ENCODE measurements around the gene PHLPP2.
A peak's percentile ranks its signal among the peaks of the same experiment; 100 is the strongest.
"Not testable (repeated sequence)": the region's sequence is repeated elsewhere in the genome, so short reads cannot be mapped to it uniquely, and the experiment has no call there.

Gene PHLPP2

GRCh38 chr16:71618429-71618828, 106.1 kb downstream of the PHLPP2 start:
- no peak overlapping the region for H3K9ac ChIP-seq (ENCODE audit: low read length)
- TF ChIP-seq CTCF (IDR thresholded peaks at IDR 0.05; ENCODE audit: low read length) (no peak), EZH2 (IDR thresholded peaks at IDR 0.05; ENCODE audit: borderline replicate concordance, low read length) (no peak)
- H3F3A ChIP-seq (ENCODE audit: insufficient read depth, low read length), result no peaks in the 10 kb centered on the region
- no peaks in the 10 kb centered on the region for H3K9me3 ChIP-seq (ENCODE audit: low read length)
- H3K79me2 ChIP-seq (ENCODE audit: insufficient read depth, low read length), result no peaks in the 10 kb centered on the region
- no peaks in the 10 kb centered on the region for H3K4me1 ChIP-seq (ENCODE audit: insufficient read depth, low read length, severe bottlenecking)
- H3K36me3 ChIP-seq (ENCODE audit: insufficient read depth, low read length), result no peaks in the 10 kb centered on the region
- no peak overlapping the region for H3K27ac ChIP-seq (ENCODE audit: low read depth, low read length, poor library complexity, severe bottlenecking)
- H3K27me3 ChIP-seq (ENCODE audit: insufficient read depth, low read length), result no peaks in the 10 kb centered on the region
- H2AFZ ChIP-seq (ENCODE audit: low read length), result no peak overlapping the region
- no peak overlapping the region for H3K4me3 ChIP-seq (ENCODE audit: low read depth, low read length, poor library complexity, severe bottlenecking)
- no peaks in the 10 kb centered on the region for H3K9me2 ChIP-seq (ENCODE audit: low read depth, low read length)
- no peaks in the 10 kb centered on the region for H4K20me1 ChIP-seq (ENCODE audit: insufficient read depth, low read length)
- no peak overlapping the region for H3K4me2 ChIP-seq (ENCODE audit: low read length)

- not testable (repeated sequence) for H3K4me1 ChIP-seq (ENCODE audit: insufficient read depth, low read length, severe bottlenecking); H3K27ac ChIP-seq (ENCODE audit: low read depth, low read length, poor library complexity, severe bottlenecking); H3K9me3 ChIP-seq (ENCODE audit: low read length); H4K20me1 ChIP-seq (ENCODE audit: insufficient read depth, low read length); H3K4me3 ChIP-seq (ENCODE audit: low read depth, low read length, poor library complexity, severe bottlenecking); H3K79me2 ChIP-seq (ENCODE audit: insufficient read depth, low read length); H3K27me3 ChIP-seq (ENCODE audit: insufficient read depth, low read length); H3K36me3 ChIP-seq (ENCODE audit: insufficient read depth, low read length); H2AFZ ChIP-seq (ENCODE audit: low read length); H3K9me2 ChIP-seq (ENCODE audit: low read depth, low read length); H3K4me2 ChIP-seq (ENCODE audit: low read length); H3K9ac ChIP-seq (ENCODE audit: low read length); H3F3A ChIP-seq (ENCODE audit: insufficient read depth, low read length)
Measured at GRCh38 chr16:71614956-71615355, 109.5 kb downstream of the PHLPP2 start.

- no peaks in the 10 kb centered on the region for H3K4me1 ChIP-seq (ENCODE audit: insufficient read depth, low read length, severe bottlenecking)
- no peaks in the 10 kb centered on the region for H3K79me2 ChIP-seq (ENCODE audit: insufficient read depth, low read length)
Measured at GRCh38 chr16:71610936-71611871, 113.3 kb downstream of the PHLPP2 start.

More at GRCh38 chr16:71610936-71611871, 113.3 kb downstream of the PHLPP2 start:
- TF ChIP-seq CTCF (IDR thresholded peaks at IDR 0.05; ENCODE audit: low read length), result peak; percentile 75
- no peak for TF ChIP-seq EZH2 (IDR thresholded peaks at IDR 0.05; ENCODE audit: borderline replicate concordance, low read length)
- H3K9me3 ChIP-seq (ENCODE audit: low read length), result no peaks in the 10 kb centered on the region
- no peaks in the 10 kb centered on the region for H3K36me3 ChIP-seq (ENCODE audit: insufficient read depth, low read length)
- no peak overlapping the region for H3K4me2 ChIP-seq (ENCODE audit: low read length)
- H3K27me3 ChIP-seq (ENCODE audit: insufficient read depth, low read length), result no peaks in the 10 kb centered on the region
- no peaks in the 10 kb centered on the region for H3F3A ChIP-seq (ENCODE audit: insufficient read depth, low read length)
- no peak overlapping the region for H3K27ac ChIP-seq (ENCODE audit: low read depth, low read length, poor library complexity, severe bottlenecking)
- no peak overlapping the region for H2AFZ ChIP-seq (ENCODE audit: low read length)
- no peaks in the 10 kb centered on the region for H3K9me2 ChIP-seq (ENCODE audit: low read depth, low read length)
- H3K9ac ChIP-seq (ENCODE audit: low read length), result no peak overlapping the region
- H3K4me3 ChIP-seq (ENCODE audit: low read depth, low read length, poor library complexity, severe bottlenecking), result no peak overlapping the region
- H4K20me1 ChIP-seq (ENCODE audit: insufficient read depth, low read length), result no peaks in the 10 kb centered on the region

Data from OCI-LY1 (cell line).